SK-N-SH treated with all-trans-retinoic acid at 6 μM for 48 hours (cell line): Measurements from ENCODE around the gene NKAIN4.

Experiments
- ATAC-seq: fragments of 200-7000 bp; cut with Tn5 transposase; 3 replicates; pipeline ENCODE4 v1.9.1; 2020; ENCODE audit warnings: mild to moderate bottlenecking, moderate library complexity
- BACH2 ChIP-seq: fragments of 250-450 bp; sonication (Bioruptor Pico); IDR thresholded peaks from 2 replicates; pipeline ENCODE4 v1.9.0; 2021; ENCODE audit warnings: mild to moderate bottlenecking, borderline replicate concordance
- CSDC2 ChIP-seq: fragments of 250-450 bp; sonication (Bioruptor Pico); IDR thresholded peaks from 2 replicates; pipeline ENCODE4 v1.5.0; 2020; ENCODE audit warnings: mild to moderate bottlenecking, moderate library complexity
- CSRNP3 ChIP-seq: fragments of 250-450 bp; sonication (Bioruptor Pico); IDR thresholded peaks from 2 replicates; pipeline ENCODE4 v1.5.1; 2021; ENCODE audit warnings: mild to moderate bottlenecking, moderate library complexity
- ESRRG ChIP-seq: fragments of 250-450 bp; sonication (Bioruptor Pico); IDR thresholded peaks from 2 replicates; pipeline ENCODE4 v1.6.1; 2021; ENCODE audit warnings: mild to moderate bottlenecking
- GLIS3 ChIP-seq: fragments of 250-450 bp; sonication (Bioruptor Pico); IDR thresholded peaks from 2 replicates; pipeline ENCODE4 v1.5.0; 2020; ENCODE audit warnings: mild to moderate bottlenecking, moderate library complexity
- ISL1 ChIP-seq: fragments of 250-450 bp; sonication (Bioruptor Pico); IDR thresholded peaks from 2 replicates; pipeline ENCODE4 v2.1.2; 2022; ENCODE audit warnings: mild to moderate bottlenecking, moderate library complexity
- OSR1 ChIP-seq: fragments of 250-450 bp; sonication (Bioruptor Pico); IDR thresholded peaks from 2 replicates; pipeline ENCODE4 v1.8.0; 2022; ENCODE audit warnings: moderate library complexity, mild to moderate bottlenecking, inconsistent platforms
- PATZ1 ChIP-seq: fragments of 250-450 bp; sonication (Bioruptor Pico); IDR thresholded peaks from 2 replicates; pipeline ENCODE4 v1.8.0; 2020; ENCODE audit warnings: mild to moderate bottlenecking, moderate library complexity, borderline replicate concordance
- POU6F1 ChIP-seq: fragments of 250-450 bp; sonication (Bioruptor Pico); IDR thresholded peaks from 2 replicates; pipeline ENCODE4 v1.8.0; 2021; ENCODE audit warnings: low read depth, mild to moderate bottlenecking, moderate library complexity, borderline replicate concordance
- PPARA ChIP-seq: fragments of 250-450 bp; sonication (Bioruptor Pico); IDR thresholded peaks from 2 replicates; pipeline ENCODE4 v1.5.0; 2020; ENCODE audit warnings: mild to moderate bottlenecking, borderline replicate concordance
- RARB ChIP-seq: fragments of 250-450 bp; sonication (Bioruptor Pico); IDR thresholded peaks from 2 replicates; pipeline ENCODE4 v1.8.0; 2021; ENCODE audit warnings: mild to moderate bottlenecking, moderate library complexity
- SNAI2 ChIP-seq: fragments of 250-450 bp; sonication (Bioruptor Pico); IDR thresholded peaks from 2 replicates; pipeline ENCODE4 v1.5.0; 2020; ENCODE audit warnings: mild to moderate bottlenecking, moderate library complexity
- TCF4 ChIP-seq: fragments of 250-450 bp; sonication (Bioruptor Pico); IDR thresholded peaks from 2 replicates; pipeline ENCODE4 v1.8.0; 2021; ENCODE audit warnings: mild to moderate bottlenecking, moderate library complexity, borderline replicate concordance
- TOX ChIP-seq: fragments of 250-450 bp; sonication (Bioruptor Pico); IDR thresholded peaks from 2 replicates; pipeline ENCODE4 v1.8.0; 2021; ENCODE audit warnings: mild to moderate bottlenecking, moderate library complexity, borderline replicate concordance
- TSHZ2 ChIP-seq: fragments of 250-450 bp; sonication (Bioruptor Pico); IDR thresholded peaks from 2 replicates; pipeline ENCODE4 v1.5.0; 2020; ENCODE audit warnings: mild to moderate bottlenecking, moderate library complexity
- ZC3H10 ChIP-seq: fragments of 250-450 bp; sonication (Bioruptor Pico); IDR thresholded peaks from 2 replicates; pipeline ENCODE4 v1.5.1; 2021; ENCODE audit warnings: mild to moderate bottlenecking, moderate library complexity
- ZNF70 ChIP-seq: fragments of 450-650 bp; formaldehyde crosslinking; IDR thresholded peaks from 2 replicates; pipeline ENCODE4 v1.5.0; 2020; ENCODE audit warnings: mild to moderate bottlenecking, moderate library complexity
- ZNF8 ChIP-seq: fragments of 450-650 bp; formaldehyde crosslinking; IDR thresholded peaks from 2 replicates; pipeline ENCODE4 v1.5.0; 2020; ENCODE audit warnings: mild to moderate bottlenecking, moderate library complexity

NKAIN4 gene

GRCh38 chr20:63261795-63262528, 7.7 kb upstream of the NKAIN4 start (continued):
- no peak for TF ChIP-seq BACH2 (CRISPR knock-in tag)

GRCh38 chr20:63261060-63261794, 7.0 kb upstream of the NKAIN4 start:
- TF ChIP-seq ESRRG (CRISPR knock-in tag) (no peak), TSHZ2 (CRISPR knock-in tag) (no peak), PPARA (CRISPR knock-in tag) (no peak), ZC3H10 (CRISPR knock-in tag) (no peak), SNAI2 (CRISPR knock-in tag) (no peak), CSDC2 (CRISPR knock-in tag) (no peak), ZNF8 (CRISPR knock-in tag) (no peak), CSRNP3 (CRISPR knock-in tag) (no peak), TCF4 (CRISPR knock-in tag) (no peak), PATZ1 (CRISPR knock-in tag) (no peak), RARB (CRISPR knock-in tag) (no peak), TOX (CRISPR knock-in tag) (no peak), ZNF70 (no peak), GLIS3 (no peak), BACH2 (CRISPR knock-in tag) (no peak), OSR1 (CRISPR knock-in tag) (no peak), ISL1 (CRISPR knock-in tag) (no peak), POU6F1 (CRISPR knock-in tag) (no peak)
- no peak for ATAC-seq

- ATAC-seq, result no peak
- TF ChIP-seq TCF4 (CRISPR knock-in tag) (no peak), POU6F1 (CRISPR knock-in tag) (no peak), OSR1 (CRISPR knock-in tag) (no peak)
- TF ChIP-seq, all 23 proteins: peak for 0
Measured at GRCh38 chr20:63260521-63260920, 6.3 kb upstream of the NKAIN4 start.
